Mucosa of rectum (tissue), 2 donors: Measurements from ENCODE around the gene SNX6.
"Not testable (repeated sequence)": the region's sequence is repeated elsewhere in the genome, so short reads cannot be mapped to it uniquely, and the experiment has no call there.

Experiments
- H3K27ac ChIP-seq, 2 donors: one replicate each; pipeline ENCODE4 v1.7.0; 2013; ENCODE audit warnings: inconsistent platforms in 2 of 2, low read depth in 2 of 2, low read length in 2 of 2
- H3K27me3 ChIP-seq, 2 donors: one replicate each; pipeline ENCODE4 v1.7.0; 2013; ENCODE audit warnings: low read length in 2 of 2; ENCODE audit not compliant: control insufficient read depth in 2 of 2, insufficient read depth in 2 of 2
- H3K36me3 ChIP-seq, 2 donors: one replicate each; pipeline ENCODE4 v1.7.0; 2013; ENCODE audit warnings: low read length in 2 of 2; ENCODE audit not compliant: control insufficient read depth in 2 of 2, insufficient read depth in 2 of 2
- H3K4me1 ChIP-seq, 2 donors: one replicate each; pipeline ENCODE4 v1.7.0; 2013; ENCODE audit warnings: low read length in 2 of 2, mild to moderate bottlenecking in 1 of 2; ENCODE audit not compliant: control insufficient read depth in 2 of 2, insufficient read depth in 2 of 2
- H3K4me3 ChIP-seq, 2 donors: one replicate each; pipeline ENCODE4 v1.7.0; 2013; ENCODE audit warnings: low read length in 2 of 2
- H3K9ac ChIP-seq, 2 donors: one replicate each; pipeline ENCODE4 v1.7.0; 2013; ENCODE audit warnings: low read length in 2 of 2, low read depth in 1 of 2, mild to moderate bottlenecking in 1 of 2
- H3K9me3 ChIP-seq, 2 donors: one replicate each; pipeline ENCODE4 v1.7.0; 2013; ENCODE audit warnings: low read length in 2 of 2; ENCODE audit not compliant: control insufficient read depth in 2 of 2
- donor health status: healthy.
- donor health status: Normal muscosa, but diverticular disease.

Gene SNX6

DNA sequence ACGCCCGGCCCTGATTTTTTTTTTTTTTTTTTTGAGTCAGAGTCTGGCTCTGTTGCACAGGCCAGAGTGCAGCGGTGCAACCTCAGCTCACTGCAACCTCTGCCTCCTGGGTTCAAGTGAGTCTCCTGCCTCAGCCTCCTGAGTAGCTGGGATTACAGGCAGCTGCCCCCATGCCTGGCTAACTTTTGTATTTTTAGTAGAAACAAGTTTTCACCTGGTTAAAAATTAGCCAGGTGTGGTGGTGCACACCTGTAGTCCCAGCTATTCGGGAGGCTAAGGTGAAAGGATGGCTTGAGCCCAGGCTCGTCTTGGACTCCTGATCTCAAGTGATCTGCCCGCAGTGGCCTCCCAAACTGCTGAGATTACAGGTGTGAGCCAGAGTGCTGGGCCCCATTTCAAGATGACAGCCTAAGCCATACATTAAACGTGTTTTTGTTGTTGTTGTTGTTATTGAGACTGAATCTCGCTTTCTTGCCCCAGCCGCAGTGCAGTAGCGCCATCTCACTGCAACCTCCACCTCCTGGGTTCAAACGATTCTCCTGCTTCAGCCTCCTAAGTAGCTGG is 47.7 kb downstream of the SNX6 start:
- Histone ChIP-seq H3K27me3 (no peaks in the 10 kb centered on the region), H3K9me3 (no peaks in the 10 kb centered on the region), H3K27ac (no peak overlapping the region), H3K4me1 (no peaks in the 10 kb centered on the region), H3K9ac (no peak overlapping the region), H3K36me3 (peaks cover 35 to 53% of the 10 kb centered on the region in 2 donors), H3K4me3 (no peak overlapping the region)

DNA sequence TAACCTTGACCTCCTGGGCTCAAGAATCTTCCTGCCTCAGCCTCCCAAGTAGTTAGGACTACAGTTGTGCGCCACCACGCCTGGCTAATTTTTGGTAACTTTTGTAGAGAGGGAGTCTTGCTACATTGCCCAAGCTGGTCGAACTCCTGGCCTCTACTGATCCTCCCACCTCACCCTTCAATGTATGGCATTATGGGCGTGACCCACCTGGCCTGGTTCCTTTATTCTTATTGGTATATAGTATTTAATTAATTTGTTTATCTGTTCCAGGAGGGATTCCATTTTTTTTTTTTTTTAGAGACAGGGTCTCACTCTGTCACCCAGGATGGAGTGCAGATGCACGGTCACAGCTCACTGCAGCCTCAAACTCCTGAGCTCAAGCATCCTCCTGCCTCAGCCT is 49.6 kb downstream of the SNX6 start:
- no peak overlapping the region for H3K27ac ChIP-seq

DNA sequence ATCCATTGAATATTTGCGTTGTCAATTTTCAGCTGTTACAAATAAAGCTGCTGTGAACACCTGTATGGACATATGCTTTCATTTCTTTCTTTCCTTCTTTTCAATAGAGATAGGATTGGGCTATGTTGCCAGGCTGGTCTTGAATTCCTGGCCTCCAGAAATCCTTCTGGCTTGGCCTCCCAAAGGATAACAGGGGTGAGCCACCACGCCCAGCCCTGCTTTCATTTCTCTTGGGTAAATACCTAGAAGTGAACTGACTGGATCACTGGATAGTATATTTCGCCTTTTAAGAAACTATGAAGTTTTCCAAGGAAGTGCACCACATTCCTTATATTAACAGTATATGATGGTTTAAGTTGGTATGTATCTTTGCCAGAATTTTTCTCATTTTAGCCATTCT is 58.2 kb downstream of the SNX6 start:
- Histone ChIP-seq H3K27me3 (no peaks in the 10 kb centered on the region), H3K4me3 (no peak overlapping the region), H3K4me1 (no peaks in the 10 kb centered on the region), H3K27ac (no peak overlapping the region), H3K9ac (no peak overlapping the region), H3K36me3 (peaks cover 30 to 44% of the 10 kb centered on the region in 2 donors), H3K9me3 (no peaks in the 10 kb centered on the region)

More for the DNA sequence above, 49.6 kb downstream of the SNX6 start:
- no peak overlapping the region for H3K9ac ChIP-seq
- no peaks in the 10 kb centered on the region for H3K4me1 ChIP-seq
- peaks cover 28 to 45% of the 10 kb centered on the region in 2 donors for H3K36me3 ChIP-seq
- H3K27me3 ChIP-seq = no peaks in the 10 kb centered on the region
- H3K4me3 ChIP-seq = no peak overlapping the region
- no peaks in the 10 kb centered on the region for H3K9me3 ChIP-seq

- no peaks in the 10 kb centered on the region for H3K4me1 ChIP-seq
- H3K27ac ChIP-seq = no peak overlapping the region
- no peak overlapping the region for H3K4me3 ChIP-seq
- H3K36me3 ChIP-seq = peaks cover 36 to 47% of the 10 kb centered on the region in 2 donors
- no peak overlapping the region for H3K9ac ChIP-seq
- H3K9me3 ChIP-seq = no peaks in the 10 kb centered on the region
- H3K27me3 ChIP-seq = no peaks in the 10 kb centered on the region
Observed at GRCh38 chr14:34569750-34570149, 60.2 kb downstream of the SNX6 start.

DNA sequence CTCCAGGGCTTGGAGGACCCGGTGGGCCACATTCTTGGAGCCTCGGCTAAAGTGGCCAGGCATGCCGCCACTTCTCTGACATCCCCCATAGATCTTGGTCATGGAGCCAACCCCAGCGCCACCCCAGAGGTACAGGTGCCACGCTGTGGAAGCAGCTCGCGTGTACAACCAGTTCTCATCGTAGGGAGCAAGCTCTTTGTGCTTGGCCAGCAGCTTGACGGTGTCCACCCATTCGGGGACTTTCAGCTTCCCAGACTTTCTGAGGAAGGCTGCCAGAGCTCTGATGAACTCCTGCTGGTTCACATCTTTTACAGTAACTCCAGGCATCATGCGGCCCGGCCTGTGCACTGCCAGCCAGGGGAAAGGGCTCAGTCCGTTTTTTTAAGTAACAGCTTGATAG is 61.1 kb downstream of the SNX6 start:
- peaks cover 37 to 46% of the 10 kb centered on the region in 2 donors for H3K36me3 ChIP-seq

GRCh38 chr14:34562776-34563150 is 67.2 kb downstream of the SNX6 start:
- Histone ChIP-seq H3K27me3 (no peaks in the 10 kb centered on the region), H3K9me3 (no peaks in the 10 kb centered on the region), H3K4me1 (no peaks in the 10 kb centered on the region), H3K9ac (no peak overlapping the region), H3K36me3 (peaks cover 18 to 24% of the 10 kb centered on the region in 2 donors), H3K4me3 (no peak overlapping the region), H3K27ac (no peak overlapping the region)

More for the DNA sequence above, 61.1 kb downstream of the SNX6 start:
- Histone ChIP-seq H3K9me3 (no peaks in the 10 kb centered on the region), H3K27me3 (no peaks in the 10 kb centered on the region), H3K4me1 (no peaks in the 10 kb centered on the region), H3K4me3 (no peak overlapping the region), H3K27ac (no peak overlapping the region), H3K9ac (no peak overlapping the region)

DNA sequence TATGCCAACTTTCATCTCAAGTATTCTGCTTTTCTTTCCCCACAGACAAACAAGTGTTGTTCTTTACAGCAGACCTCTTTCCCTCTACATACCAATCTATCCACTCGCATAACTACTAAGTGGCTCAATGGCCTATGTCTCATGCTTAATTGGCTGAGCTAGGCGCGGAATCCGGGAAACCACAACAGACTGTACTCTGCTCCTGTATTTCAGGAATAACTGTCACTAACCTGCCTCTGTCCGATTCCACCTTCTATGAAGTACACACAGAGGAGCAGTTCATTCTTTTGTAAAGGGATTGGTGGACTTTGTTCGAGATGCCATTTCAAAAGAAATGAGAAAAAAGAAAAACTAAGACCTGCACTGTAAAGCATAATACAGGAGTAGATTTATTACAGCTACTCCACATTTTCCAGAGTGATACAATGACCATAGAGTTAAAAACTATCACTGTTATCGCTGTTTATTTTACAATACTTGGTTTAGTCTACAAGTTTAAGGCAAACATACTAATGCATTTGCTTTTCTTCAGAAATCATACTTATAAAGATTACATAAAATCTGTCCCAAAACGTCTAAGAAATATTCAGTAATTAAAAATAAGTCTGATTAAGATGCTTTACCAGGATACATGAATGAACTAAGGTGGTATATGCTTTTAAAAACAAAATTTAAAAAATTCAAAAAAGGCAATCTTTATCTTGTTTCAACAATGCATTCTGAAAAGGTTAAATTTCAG is 67.7 kb downstream of the SNX6 start:
- H3K27ac ChIP-seq, H3K9me3 ChIP-seq, H3K4me1 ChIP-seq, H3K27me3 ChIP-seq, H3K9ac ChIP-seq, H3K4me3 ChIP-seq: not testable (repeated sequence)
- H3K36me3 ChIP-seq = peaks cover 17 to 18% of the 10 kb centered on the region in 2 donors

GRCh38 chr14:34556498-34556829 is 73.5 kb downstream of the SNX6 start:
- not testable (repeated sequence) for H3K9ac ChIP-seq, H3K36me3 ChIP-seq, H3K9me3 ChIP-seq, H3K27me3 ChIP-seq, H3K4me3 ChIP-seq, H3K4me1 ChIP-seq, H3K27ac ChIP-seq

GRCh38 chr14:34555583-34556497 is 74.1 kb downstream of the SNX6 start:
- H3K27ac ChIP-seq, H3K4me1 ChIP-seq, H3K9me3 ChIP-seq, H3K4me3 ChIP-seq, H3K27me3 ChIP-seq, H3K36me3 ChIP-seq, H3K9ac ChIP-seq: not testable (repeated sequence)
